Stimulated activated naive B cell treated with anti-CD40 and anti-IgM and Interleukin-4, amounts not matched to agents 10 μg/mL and 1 μg/mL and 100 μg/mL, for 72 hours (primary cell): Measurements from ENCODE around the gene NEURL2.

ENCODE experiments used
- ATAC-seq, 2 donors: fragments of 150-1000 bp; cut with Tn5 transposase; replicated peaks; 2 replicates each; pipeline ENCODE4 v1.10.0; 2021; ENCODE audit warnings: moderate library complexity in 1 of 2
- DNase-seq: peaks from one replicate; pipeline ENCODE4 v3.0.0; 2021
- H3K27ac Mint-ChIP-seq: one replicate; pipeline ENCODE4 v1.8.0; 2022; ENCODE audit warnings: mild to moderate bottlenecking, mixed read lengths
- H3K27me3 Mint-ChIP-seq, 2 donors: one replicate each; pipeline ENCODE4 v1.8.0; 2022; ENCODE audit warnings: mixed read lengths in 2 of 2
- H3K36me3 Mint-ChIP-seq, 2 donors: one replicate each; pipeline ENCODE4 v1.8.0; 2022; ENCODE audit warnings: mixed read lengths in 2 of 2, mild to moderate bottlenecking in 1 of 2
- H3K4me1 Mint-ChIP-seq, 2 donors: one replicate each; pipeline ENCODE4 v1.8.0; 2022; ENCODE audit warnings: mixed read lengths in 2 of 2, mild to moderate bottlenecking in 1 of 2
- H3K4me3 Mint-ChIP-seq, 2 donors: one replicate each; pipeline ENCODE4 v1.8.0; 2022; ENCODE audit warnings: mild to moderate bottlenecking in 2 of 2, mixed read lengths in 2 of 2, moderate library complexity in 1 of 2
- H3K9me3 Mint-ChIP-seq, 2 donors: one replicate each; pipeline ENCODE4 v1.8.0; 2022; ENCODE audit warnings: mixed read lengths in 2 of 2, mild to moderate bottlenecking in 1 of 2

Gene NEURL2

GRCh38 chr20:45898285-45898684 is 7.3 kb upstream of the NEURL2 start:
- no peaks in the 10 kb centered on the region for H3K27me3 Mint-ChIP-seq
- no peak overlapping the region for H3K4me3 Mint-ChIP-seq
- DNase-seq (no peak), ATAC-seq (no peak)
- peaks cover 31 to 43% of the 10 kb centered on the region in 2 donors for H3K36me3 Mint-ChIP-seq
- H3K9me3 Mint-ChIP-seq: no peaks in the 10 kb centered on the region
- peaks cover 2 to 10% of the 10 kb centered on the region in 2 donors for H3K4me1 Mint-ChIP-seq
- no peak overlapping the region for H3K27ac Mint-ChIP-seq

GRCh38 chr20:45897692-45898091 is 6.7 kb upstream of the NEURL2 start:
- DNase-seq: no peak
- no peaks in the 10 kb centered on the region for H3K27me3 Mint-ChIP-seq
- H3K27ac Mint-ChIP-seq: peak overlapping the region; percentile 51
- no peak for ATAC-seq
- H3K4me3 Mint-ChIP-seq: no peak overlapping the region
- H3K9me3 Mint-ChIP-seq: no peaks in the 10 kb centered on the region
- H3K36me3 Mint-ChIP-seq: peaks cover 33 to 42% of the 10 kb centered on the region in 2 donors
- H3K4me1 Mint-ChIP-seq: peaks cover 5 to 6% of the 10 kb centered on the region in 2 donors

- Mint-ChIP-seq H3K4me3 (no peak overlapping the region), H3K27ac (no peak overlapping the region), H3K27me3 (no peaks in the 10 kb centered on the region), H3K36me3 (peaks cover 37 to 46% of the 10 kb centered on the region in 2 donors), H3K4me1 (peaks cover 6 to 8% of the 10 kb centered on the region in 2 donors), H3K9me3 (no peaks in the 10 kb centered on the region)
- DNase-seq (no peak), ATAC-seq (no peak)
Observed at GRCh38 chr20:45897289-45897688, 6.3 kb upstream of the NEURL2 start.

- Mint-ChIP-seq H3K4me3 (no peak overlapping the region), H3K4me1 (peaks cover 11% of the 10 kb centered on the region in 2 donors), H3K36me3 (peaks cover 37 to 47% of the 10 kb centered on the region in 2 donors), H3K27ac (no peak overlapping the region), H3K27me3 (no peaks in the 10 kb centered on the region), H3K9me3 (no peaks in the 10 kb centered on the region)
- no peak for ATAC-seq
- no peak for DNase-seq
Observed at GRCh38 chr20:45896641-45897161, 5.7 kb upstream of the NEURL2 start.

- Mint-ChIP-seq H3K27me3 (no peaks in the 10 kb centered on the region), H3K4me1 (peaks cover 15 to 18% of the 10 kb centered on the region in 2 donors), H3K4me3 (no peak overlapping the region), H3K27ac (no peak overlapping the region), H3K36me3 (peaks cover 37 to 50% of the 10 kb centered on the region in 2 donors), H3K9me3 (no peaks in the 10 kb centered on the region)
- ATAC-seq: no peak
- DNase-seq: no peak
Observed at GRCh38 chr20:45894797-45895196, 3.8 kb upstream of the NEURL2 start.

GRCh38 chr20:45893831-45894230 is 2.8 kb upstream of the NEURL2 start:
- H3K36me3 Mint-ChIP-seq: peaks cover 33 to 46% of the 10 kb centered on the region in 2 donors
- H3K4me3 Mint-ChIP-seq: no peak overlapping the region
- DNase-seq (no peak), ATAC-seq (no peak)
- no peaks in the 10 kb centered on the region for H3K9me3 Mint-ChIP-seq
- H3K4me1 Mint-ChIP-seq: peaks cover 15 to 26% of the 10 kb centered on the region in 2 donors
- H3K27ac Mint-ChIP-seq: no peak overlapping the region
- H3K27me3 Mint-ChIP-seq: no peaks in the 10 kb centered on the region

GRCh38 chr20:45892828-45893500 is 2.0 kb upstream of the NEURL2 start:
- Mint-ChIP-seq H3K27me3 (no peaks in the 10 kb centered on the region), H3K9me3 (no peaks in the 10 kb centered on the region), H3K27ac (no peak overlapping the region), H3K4me3 (peak overlapping the region; percentile 92 to 94), H3K36me3 (peaks cover 29 to 44% of the 10 kb centered on the region in 2 donors), H3K4me1 (peaks cover 15 to 32% of the 10 kb centered on the region in 2 donors)
- DNase-seq (no peak), ATAC-seq (no peak)

GRCh38 chr20:45892049-45892825 is 1.2 kb upstream of the NEURL2 start:
- Mint-ChIP-seq H3K4me1 (peaks cover 18 to 33% of the 10 kb centered on the region in 2 donors), H3K27ac (peak overlapping the region; percentile 97), H3K27me3 (no peaks in the 10 kb centered on the region), H3K4me3 (peak overlapping the region; percentile 92 to 94), H3K36me3 (peaks cover 33 to 42% of the 10 kb centered on the region in 2 donors), H3K9me3 (no peaks in the 10 kb centered on the region)
- no peak for ATAC-seq
- no peak for DNase-seq

- DNase-seq (peak; percentile 52), ATAC-seq (peak; percentile 51 to 54)
- peaks cover 25 to 44% of the 10 kb centered on the region in 2 donors for H3K4me1 Mint-ChIP-seq
- H3K9me3 Mint-ChIP-seq: no peaks in the 10 kb centered on the region
- no peaks in the 10 kb centered on the region for H3K27me3 Mint-ChIP-seq
- H3K4me3 Mint-ChIP-seq: peak overlapping the region; percentile 92 to 94
- H3K27ac Mint-ChIP-seq: peak overlapping the region; percentile 97
- peaks cover 24 to 47% of the 10 kb centered on the region in 2 donors for H3K36me3 Mint-ChIP-seq
Observed at GRCh38 chr20:45890077-45890984, 677 bp downstream of the NEURL2 start.

GRCh38 chr20:45888681-45889080 is 2.3 kb downstream of the NEURL2 start:
- Mint-ChIP-seq H3K27me3 (no peaks in the 10 kb centered on the region), H3K36me3 (peaks cover 17 to 40% of the 10 kb centered on the region in 2 donors), H3K4me1 (peaks cover 28 to 61% of the 10 kb centered on the region in 2 donors), H3K27ac (no peak overlapping the region), H3K4me3 (no peak overlapping the region), H3K9me3 (no peaks in the 10 kb centered on the region)
- DNase-seq (no peak), ATAC-seq (no peak)

- no peak within 1 kb of the TSS for H3K4me3 Mint-ChIP-seq
- no peak for ATAC-seq
- H3K4me1 Mint-ChIP-seq: peaks cover 26 to 69% of the 10 kb centered on the region in 2 donors
Observed at GRCh38 chr20:45887346-45887715, 3.7 kb downstream of the NEURL2 start, which contains the start of gene SPATA25. TSS of gene SPATA25 (minus strand) at chr20:45887622. CDS start at chr20:45887590, 32 bp downstream.

GRCh38 chr20:45886590-45887345 is 4.2 kb downstream of the NEURL2 start:
- Mint-ChIP-seq H3K4me3 (no peak overlapping the region), H3K9me3 (no peaks in the 10 kb centered on the region), H3K27ac (no peak overlapping the region), H3K4me1 (peaks cover 27 to 68% of the 10 kb centered on the region in 2 donors), H3K36me3 (peaks cover 26 to 51% of the 10 kb centered on the region in 2 donors), H3K27me3 (no peaks in the 10 kb centered on the region)
- no peak for ATAC-seq
- DNase-seq: no peak

More at GRCh38 chr20:45887346-45887715, 3.7 kb downstream of the NEURL2 start, which contains the start of gene SPATA25:
- no peaks in the 10 kb centered on the region for H3K9me3 Mint-ChIP-seq
- no peak within 1 kb of the TSS for H3K27ac Mint-ChIP-seq
- peaks cover 25 to 48% of the 10 kb centered on the region in 2 donors for H3K36me3 Mint-ChIP-seq
- no peak for DNase-seq
- no peaks in the 10 kb centered on the region for H3K27me3 Mint-ChIP-seq

GRCh38 chr20:45883100-45883469 is 7.9 kb downstream of the NEURL2 start:
- Mint-ChIP-seq H3K36me3 (peaks cover 28 to 50% of the 10 kb centered on the region in 2 donors), H3K27ac (peak overlapping the region; percentile 42), H3K4me3 (peak overlapping the region in 1 of 2 donors; percentile 19)

More at GRCh38 chr20:45883100-45883469, 7.9 kb downstream of the NEURL2 start:
- DNase-seq (no peak), ATAC-seq (no peak)
- Mint-ChIP-seq H3K4me1 (peaks cover 30 to 61% of the 10 kb centered on the region in 2 donors), H3K27me3 (no peaks in the 10 kb centered on the region), H3K9me3 (no peaks in the 10 kb centered on the region)
